Adipocyte (in vitro differentiated cells): Measurements from ENCODE around the gene ARHGAP24.
A peak's percentile ranks its signal among the peaks of the same experiment; 100 is the strongest.

Experiments used
- DNase-seq: peaks from one replicate; pipeline ENCODE4 v3.0.0-alpha.2; 2015; ENCODE audit warnings: low read depth
- H3K27me3 ChIP-seq: replicated peaks from 2 replicates; pipeline ENCODE4 v1.7.0; 2013; ENCODE audit warnings: mild to moderate bottlenecking, low read length, moderate library complexity; ENCODE audit not compliant: control insufficient read depth, insufficient read depth
- H3K36me3 ChIP-seq: 2 replicates; pipeline ENCODE4 v1.7.0; 2013; ENCODE audit warnings: low read length, mild to moderate bottlenecking, moderate library complexity; ENCODE audit not compliant: control insufficient read depth, insufficient read depth, severe bottlenecking
- H3K4me1 ChIP-seq: 2 replicates; pipeline ENCODE4 v1.7.0; 2013; ENCODE audit warnings: mild to moderate bottlenecking, low read length, moderate library complexity; ENCODE audit not compliant: control insufficient read depth, insufficient read depth
- H3K4me3 ChIP-seq: 2 replicates; pipeline ENCODE4 v1.7.0; 2013; ENCODE audit warnings: mild to moderate bottlenecking, low read length, moderate library complexity
- H3K9ac ChIP-seq: 2 replicates; pipeline ENCODE4 v1.7.0; 2013; ENCODE audit warnings: mild to moderate bottlenecking, low read length, moderate library complexity
- H3K9me3 ChIP-seq: 2 replicates; pipeline ENCODE4 v1.7.0; 2013; ENCODE audit warnings: mild to moderate bottlenecking, low read length, moderate library complexity; ENCODE audit not compliant: control insufficient read depth

The ARHGAP24 gene

DNA sequence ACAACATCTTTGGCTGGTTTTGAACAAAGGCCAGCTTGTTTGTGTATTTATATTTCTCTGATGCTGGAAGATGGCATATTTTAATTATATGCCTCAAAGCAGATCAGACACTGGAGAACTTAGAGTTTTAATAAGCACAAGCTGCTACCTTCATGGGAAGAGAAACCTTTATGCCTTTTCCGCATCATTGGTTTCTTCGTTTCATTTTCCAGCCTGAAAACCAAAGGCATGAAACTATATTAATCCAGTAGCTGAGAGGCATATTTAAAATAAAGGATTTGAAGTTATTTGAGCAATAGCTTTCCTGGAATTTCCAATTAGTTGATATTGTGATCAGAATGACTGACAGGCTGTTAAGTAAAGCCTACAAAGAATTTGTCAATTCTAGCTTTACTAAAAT lies 141.0 kb downstream of the ARHGAP24 start:
- no peaks in the 10 kb centered on the region for H3K9me3 ChIP-seq
- DNase-seq = no peak
- no peaks in the 10 kb centered on the region for H3K36me3 ChIP-seq
- no peak overlapping the region for H3K9ac ChIP-seq
- H3K4me1 ChIP-seq = peaks cover 5% of the 10 kb centered on the region
- H3K4me3 ChIP-seq = no peak overlapping the region
- no peaks in the 10 kb centered on the region for H3K27me3 ChIP-seq

DNA sequence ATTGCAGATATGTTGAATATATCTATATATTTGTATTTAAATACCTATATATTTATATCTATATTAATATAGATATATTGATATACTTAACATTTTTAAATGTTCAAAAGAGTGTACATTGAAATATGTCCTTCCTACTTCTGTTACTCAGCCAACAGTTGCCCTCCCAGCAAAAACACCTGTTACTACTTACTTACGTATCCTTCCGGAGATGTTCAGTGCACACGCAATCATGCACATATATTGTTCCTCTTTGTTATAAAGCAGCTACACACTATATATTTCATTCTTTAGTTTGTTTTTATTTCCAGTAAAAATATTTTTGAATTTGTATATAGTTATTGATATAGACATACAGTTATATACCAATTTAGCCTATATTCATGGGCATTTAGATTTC lies 142.3 kb downstream of the ARHGAP24 start:
- no peak overlapping the region for H3K4me3 ChIP-seq
- no peaks in the 10 kb centered on the region for H3K27me3 ChIP-seq
- H3K9me3 ChIP-seq = no peaks in the 10 kb centered on the region

DNA sequence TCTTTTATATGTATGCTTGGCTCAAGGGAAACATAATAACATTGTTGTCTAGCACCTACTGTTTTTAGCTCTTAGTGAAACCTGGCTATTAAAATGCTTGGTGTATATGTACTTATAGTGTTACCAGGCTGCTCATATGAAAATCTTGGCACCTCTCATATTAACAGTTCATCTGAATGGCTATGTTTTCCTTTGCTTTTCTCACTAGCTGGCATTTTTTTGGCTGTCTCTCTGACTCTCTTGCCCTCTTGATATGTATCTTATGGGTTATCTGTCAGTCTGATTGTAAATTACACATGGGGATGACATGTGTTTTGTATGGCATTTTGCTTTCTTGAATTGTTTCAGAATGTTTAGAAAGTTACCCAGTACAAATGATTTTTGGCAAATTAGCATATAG lies 158.0 kb downstream of the ARHGAP24 start:
- Histone ChIP-seq H3K4me3 (no peak overlapping the region), H3K9ac (no peak overlapping the region), H3K27me3 (no peaks in the 10 kb centered on the region), H3K36me3 (no peaks in the 10 kb centered on the region), H3K4me1 (peaks cover 4% of the 10 kb centered on the region), H3K9me3 (peaks cover 9% of the 10 kb centered on the region)
- no peak for DNase-seq

More for the DNA sequence above, 142.3 kb downstream of the ARHGAP24 start:
- no peak for DNase-seq
- Histone ChIP-seq H3K4me1 (peaks cover 13% of the 10 kb centered on the region), H3K36me3 (no peaks in the 10 kb centered on the region), H3K9ac (no peak overlapping the region)

DNA sequence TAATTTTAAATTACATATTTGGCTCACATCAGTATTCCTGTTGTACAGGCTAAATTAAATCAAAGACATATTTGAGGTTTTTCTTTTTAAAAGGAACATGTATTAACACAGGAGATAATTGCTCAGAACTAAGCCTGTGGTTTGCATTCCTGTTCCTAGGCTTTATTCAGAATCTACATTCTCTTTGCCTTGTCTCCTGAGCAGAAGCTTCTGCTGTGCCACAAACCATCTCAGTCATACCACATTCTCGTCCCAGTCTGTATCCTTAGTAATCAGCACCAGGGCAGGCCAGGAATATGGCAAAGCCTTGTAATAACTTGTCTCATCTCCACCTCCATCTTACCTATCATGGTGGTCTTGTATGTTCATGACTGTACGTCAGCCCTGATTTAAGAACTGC lies 162.8 kb downstream of the ARHGAP24 start:
- H3K4me3 ChIP-seq = no peak overlapping the region
- H3K9me3 ChIP-seq = no peaks in the 10 kb centered on the region
- no peak for DNase-seq
- H3K36me3 ChIP-seq = no peaks in the 10 kb centered on the region
- H3K4me1 ChIP-seq = peaks cover 16% of the 10 kb centered on the region
- no peaks in the 10 kb centered on the region for H3K27me3 ChIP-seq
- H3K9ac ChIP-seq = no peak overlapping the region

DNA sequence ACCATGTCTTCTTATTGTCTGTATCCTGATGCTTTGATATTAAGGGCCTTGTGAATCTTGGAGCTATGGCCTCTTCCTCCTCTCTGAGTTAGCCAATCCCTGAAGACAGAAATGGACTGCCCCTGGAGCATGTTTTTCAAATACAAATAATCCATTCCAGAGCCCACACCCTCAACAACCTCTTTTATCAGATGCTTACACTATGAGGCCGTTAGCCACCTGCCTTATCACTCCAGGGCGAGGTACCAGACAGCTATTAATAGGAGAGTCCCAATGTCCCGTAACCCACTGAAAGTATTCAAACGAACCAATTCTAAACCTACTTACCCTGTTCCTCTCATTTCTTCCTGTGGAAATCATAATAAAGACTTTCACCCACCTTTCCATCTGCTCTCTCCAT lies 165.0 kb downstream of the ARHGAP24 start:
- Histone ChIP-seq H3K36me3 (no peaks in the 10 kb centered on the region), H3K4me3 (no peak overlapping the region), H3K9me3 (no peaks in the 10 kb centered on the region), H3K9ac (no peak overlapping the region), H3K27me3 (no peaks in the 10 kb centered on the region), H3K4me1 (peaks cover 16% of the 10 kb centered on the region)
- no peak for DNase-seq

DNA sequence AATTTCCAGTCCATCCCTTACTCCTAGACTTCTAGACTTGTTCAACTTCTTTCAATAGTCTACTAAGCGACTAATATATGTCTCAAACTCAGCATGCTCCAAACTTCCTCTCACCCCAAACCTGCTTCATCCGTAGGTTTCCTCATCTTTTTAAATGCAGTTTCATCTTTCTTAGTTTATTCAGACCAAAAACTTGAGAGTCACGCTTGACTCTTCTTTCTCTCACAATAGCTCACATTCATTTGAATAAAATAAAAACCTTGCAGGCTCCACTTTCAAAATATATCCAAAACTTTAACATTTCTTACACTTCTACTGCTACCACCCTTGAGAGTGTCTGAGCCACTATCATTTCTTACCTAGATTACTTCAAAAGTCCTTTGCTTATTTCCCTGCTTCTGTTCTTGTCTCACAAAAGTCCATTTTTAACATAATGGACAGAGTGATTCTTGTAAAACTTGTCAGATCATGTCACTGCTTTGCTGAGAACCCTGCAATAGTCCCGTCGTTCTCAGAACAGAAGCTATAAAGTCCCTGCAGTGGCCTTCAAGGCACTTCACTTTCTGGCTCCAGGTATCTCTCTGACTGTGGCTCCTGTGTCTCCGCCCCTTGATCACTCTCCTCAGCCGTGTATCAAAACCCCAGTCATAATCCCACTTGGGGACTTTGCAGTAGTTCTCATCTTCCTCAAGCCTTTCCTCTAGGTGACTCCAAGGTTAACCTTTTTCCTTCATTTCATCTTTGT lies 167.6 kb downstream of the ARHGAP24 start:
- no peak for DNase-seq
- Histone ChIP-seq H3K9ac (no peak overlapping the region), H3K4me3 (no peak overlapping the region), H3K36me3 (no peaks in the 10 kb centered on the region), H3K4me1 (peaks cover 16% of the 10 kb centered on the region), H3K9me3 (no peaks in the 10 kb centered on the region), H3K27me3 (no peaks in the 10 kb centered on the region)

DNA sequence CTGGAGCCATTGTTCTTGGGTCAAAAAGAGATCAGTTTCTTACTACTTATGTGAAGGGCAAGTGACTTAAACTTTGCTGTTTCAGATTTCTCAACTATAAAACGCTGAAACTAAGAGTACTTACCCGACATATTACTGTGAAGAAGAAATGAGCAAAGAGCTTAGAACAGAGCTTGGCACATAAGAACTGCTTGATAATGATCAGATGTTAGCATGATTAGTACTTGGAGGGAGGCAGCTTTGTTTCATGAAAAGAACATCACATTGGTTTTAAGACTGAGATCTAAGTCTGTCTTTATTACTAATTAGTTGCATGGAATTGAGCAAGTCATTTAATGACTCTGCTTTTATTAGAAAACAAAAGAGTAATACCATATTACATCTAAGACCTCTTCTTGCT lies 169.1 kb downstream of the ARHGAP24 start:
- Histone ChIP-seq H3K9ac (no peak overlapping the region), H3K4me1 (peaks cover 8% of the 10 kb centered on the region), H3K4me3 (no peak overlapping the region), H3K36me3 (no peaks in the 10 kb centered on the region), H3K27me3 (no peaks in the 10 kb centered on the region), H3K9me3 (no peaks in the 10 kb centered on the region)
- peak; percentile 7 for DNase-seq

DNA sequence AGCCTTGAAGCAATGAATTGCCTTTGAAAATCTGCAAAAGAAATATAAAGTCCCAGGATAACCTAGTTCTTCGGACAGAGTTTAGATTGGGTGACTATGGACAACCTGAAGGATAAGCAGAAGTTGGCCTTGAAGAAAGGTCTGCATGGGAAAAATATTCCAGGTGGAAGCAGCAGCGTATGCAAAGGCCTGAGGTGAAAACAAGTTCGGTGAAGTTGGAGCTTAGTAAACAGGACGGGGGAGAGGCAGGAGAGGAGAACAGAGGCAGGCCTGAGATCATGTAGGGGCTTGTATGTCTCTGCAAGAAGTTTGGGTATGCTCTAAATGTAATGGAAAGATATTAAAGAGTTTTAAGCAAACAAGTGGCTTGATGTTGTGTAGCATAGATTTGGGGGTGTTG lies 176.0 kb downstream of the ARHGAP24 start:
- Histone ChIP-seq H3K4me1 (peaks cover 13% of the 10 kb centered on the region), H3K9ac (no peak overlapping the region), H3K4me3 (no peak overlapping the region), H3K27me3 (no peaks in the 10 kb centered on the region), H3K9me3 (no peaks in the 10 kb centered on the region), H3K36me3 (no peaks in the 10 kb centered on the region)
- DNase-seq = no peak

DNA sequence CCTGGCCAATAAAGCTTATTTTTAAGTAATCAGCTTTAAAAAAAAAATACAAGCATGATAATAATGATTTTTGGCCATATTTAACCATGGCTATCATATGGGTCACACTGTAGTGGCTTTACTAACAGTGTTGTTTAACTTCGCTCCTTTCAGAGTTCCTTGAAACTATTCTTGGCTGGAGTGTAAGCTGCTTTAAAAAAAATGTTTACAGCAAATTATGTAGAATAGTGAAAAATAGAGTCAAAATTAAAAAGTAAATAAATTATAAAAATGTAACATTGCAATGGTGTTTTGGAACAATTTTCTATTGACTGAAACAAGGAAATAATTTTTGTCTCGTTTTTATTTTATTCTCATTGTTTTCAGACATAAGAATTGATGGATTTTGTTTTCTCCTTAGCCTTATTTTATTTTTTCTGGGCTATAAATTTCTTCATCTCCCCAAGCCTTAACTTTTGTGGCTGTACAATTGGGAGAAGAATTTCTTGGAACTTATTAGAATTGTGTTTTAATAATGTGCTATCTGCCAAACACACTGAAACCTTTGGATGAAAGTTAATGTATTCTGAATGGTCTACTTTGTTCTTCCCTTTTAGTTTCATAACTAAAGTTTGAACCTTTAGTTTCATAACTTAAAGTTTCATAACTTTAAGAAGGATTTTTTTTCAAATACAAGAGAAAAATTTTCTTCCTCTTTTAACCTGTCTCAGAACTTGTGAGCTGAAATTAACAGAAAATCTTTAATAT lies 182.0 kb downstream of the ARHGAP24 start:
- Histone ChIP-seq H3K27me3 (no peaks in the 10 kb centered on the region), H3K36me3 (no peaks in the 10 kb centered on the region), H3K4me3 (no peak overlapping the region)

DNA sequence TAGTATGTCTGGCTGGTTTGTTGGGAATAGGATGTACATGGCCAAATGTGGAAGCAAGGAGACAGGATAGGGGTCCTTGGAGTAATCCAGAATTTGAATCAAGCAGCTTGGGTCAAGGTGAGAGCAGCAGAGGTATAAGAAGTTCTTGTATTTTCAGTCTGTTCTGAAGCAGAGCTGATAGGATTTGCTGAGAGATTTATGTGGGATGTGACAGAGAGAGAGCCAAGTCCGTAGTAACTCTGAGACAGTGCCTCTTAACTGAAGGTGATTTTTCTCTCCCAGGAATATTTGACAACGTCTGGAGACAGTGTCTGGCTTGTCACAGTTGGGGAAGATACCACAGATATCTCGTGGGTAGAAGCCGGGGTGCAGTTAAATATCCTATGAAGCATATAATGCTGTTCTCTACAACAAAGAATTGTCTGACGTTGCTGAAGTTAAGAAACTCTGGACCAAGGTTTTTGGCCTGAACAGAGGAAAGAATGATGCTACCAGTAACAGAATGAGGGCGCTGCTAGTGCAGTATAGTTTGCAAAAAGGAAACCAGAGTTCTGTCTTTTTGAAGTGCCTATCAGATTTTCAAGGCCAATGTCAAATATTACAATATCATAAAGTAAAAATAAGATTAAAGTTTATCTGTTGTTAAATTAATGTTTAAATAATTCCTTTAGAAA lies 184.0 kb downstream of the ARHGAP24 start:
- H3K4me3 ChIP-seq = no peak overlapping the region
- peaks cover 22% of the 10 kb centered on the region for H3K4me1 ChIP-seq
- H3K27me3 ChIP-seq = no peaks in the 10 kb centered on the region
- H3K9ac ChIP-seq = no peak overlapping the region
- no peaks in the 10 kb centered on the region for H3K9me3 ChIP-seq
- H3K36me3 ChIP-seq = no peaks in the 10 kb centered on the region
- DNase-seq = no peak

More for the DNA sequence above, 182.0 kb downstream of the ARHGAP24 start:
- no peak for DNase-seq
- Histone ChIP-seq H3K9me3 (no peaks in the 10 kb centered on the region), H3K9ac (no peak overlapping the region), H3K4me1 (peaks cover 22% of the 10 kb centered on the region)

DNA sequence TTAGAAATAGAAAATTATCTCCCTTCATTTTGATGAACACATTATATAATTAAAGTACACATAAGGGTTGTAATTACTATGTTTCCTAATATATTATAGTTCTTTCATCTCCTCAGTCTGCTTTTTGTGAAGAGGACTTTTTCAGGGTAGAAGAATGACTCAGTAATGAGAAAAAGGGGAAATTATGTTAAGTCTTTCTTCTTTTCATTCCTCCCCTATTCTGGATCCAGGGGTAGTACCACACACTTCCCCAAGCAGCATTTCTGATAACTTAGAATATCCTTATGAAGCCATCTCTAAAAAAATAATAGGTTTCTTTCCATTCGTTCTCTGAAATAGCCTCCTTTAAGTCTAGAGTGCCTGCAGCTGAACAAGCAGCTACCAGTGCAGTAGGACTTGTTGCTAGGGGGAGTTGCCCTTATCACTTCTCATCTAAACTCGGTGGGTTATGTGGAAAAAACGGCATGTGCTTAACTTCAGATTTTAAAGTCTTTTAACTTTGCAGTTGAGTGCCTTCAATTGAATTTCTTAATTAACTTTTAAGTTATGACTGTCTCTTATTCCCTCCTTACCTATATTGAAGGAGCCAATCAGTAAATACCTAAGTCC lies 184.8 kb downstream of the ARHGAP24 start:
- H3K9me3 ChIP-seq = no peaks in the 10 kb centered on the region
- peaks cover 19% of the 10 kb centered on the region for H3K4me1 ChIP-seq

More for the DNA sequence above, 184.8 kb downstream of the ARHGAP24 start:
- Histone ChIP-seq H3K27me3 (no peaks in the 10 kb centered on the region), H3K36me3 (no peaks in the 10 kb centered on the region), H3K4me3 (no peak overlapping the region), H3K9ac (no peak overlapping the region)
- DNase-seq = no peak
